Right lobe of liver (tissue), 4 donors: ENCODE results near the gene RAB11FIP4.

Experiments
- CTCF ChIP-seq, 4 donors: fragments of 200-600 bp in 3 of 4; fragments of 450-650 bp in 1 of 4; IDR thresholded peaks; one replicate each; pipeline versions ENCODE4 v1.5.1 to v1.8.0; 2016 to 2022; ENCODE audit warnings: antibody characterized with exemption in 4 of 4, mild to moderate bottlenecking in 2 of 4
- POLR2A ChIP-seq: fragments of 450-650 bp; IDR thresholded peaks from one replicate; pipeline ENCODE4 v1.6.1; 2017; ENCODE audit warnings: antibody characterized with exemption, mild to moderate bottlenecking
- donor health status: DM: no; HTN: no; CAD: no.
- donor health status: DM: no; HTN: no; CAD: no.
- donor health status: DM: no; HTN: yes; CAD: no.

- TF ChIP-seq CTCF (IDR thresholded peaks at IDR 0.05) (no peak), POLR2A (no peak)
Measured at GRCh38 chr17:31510308-31511194, 119.1 kb downstream of the RAB11FIP4 start.
